Left renal cortex interstitium (tissue), 4 donors: ENCODE data around the gene XG. TPM values are rescaled to one million over a fixed set of nuclear protein-coding genes. Genes with fewer than 3 reads are reported as not detected.
"Not testable (repeated sequence)": the region's sequence is repeated elsewhere in the genome, so short reads cannot be mapped to it uniquely, and the experiment has no call there.

Experiments
- DNase-seq, 4 donors: peaks; one replicate each; pipeline ENCODE4 v3.0.0-alpha.2; 2013; ENCODE audit warnings: low read depth in 4 of 4, low spot score in 2 of 4, missing footprints in 1 of 4
- polyA plus RNA-seq, 4 donors: library from polyadenylated mRNA; unstranded; fragments of 120-200 nt; gene quantifications; one replicate each; pipeline ENCODE4 v1.2.1, GENCODE V29; 2013; ENCODE audit not compliant: insufficient read length in 4 of 4

XG gene
- polyA plus RNA-seq, 4 donors: 0.19 to 0.69 (median 0.37) TPM

DNA sequence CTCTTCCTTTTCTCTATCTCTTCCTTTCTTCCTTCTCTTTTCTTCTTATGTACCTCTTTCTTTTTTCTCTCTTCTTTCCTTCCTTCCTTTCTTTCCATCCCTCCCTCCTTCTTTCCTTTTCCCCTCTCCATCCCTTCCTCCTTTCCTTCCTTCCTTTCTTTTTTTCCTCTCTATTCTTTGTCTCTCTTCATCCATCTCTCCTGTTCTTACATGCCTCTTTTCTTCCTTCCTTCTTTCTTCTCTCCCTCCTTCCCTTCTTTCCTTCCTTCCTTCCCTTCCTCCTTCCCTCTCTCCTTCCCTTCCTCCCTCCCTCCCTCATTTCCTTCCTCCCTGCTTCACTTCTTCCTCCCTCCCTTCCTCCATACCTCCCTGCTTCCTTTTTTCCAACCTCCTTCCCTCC lies 19.2 kb upstream of the XG start:
- no peak for DNase-seq

DNA sequence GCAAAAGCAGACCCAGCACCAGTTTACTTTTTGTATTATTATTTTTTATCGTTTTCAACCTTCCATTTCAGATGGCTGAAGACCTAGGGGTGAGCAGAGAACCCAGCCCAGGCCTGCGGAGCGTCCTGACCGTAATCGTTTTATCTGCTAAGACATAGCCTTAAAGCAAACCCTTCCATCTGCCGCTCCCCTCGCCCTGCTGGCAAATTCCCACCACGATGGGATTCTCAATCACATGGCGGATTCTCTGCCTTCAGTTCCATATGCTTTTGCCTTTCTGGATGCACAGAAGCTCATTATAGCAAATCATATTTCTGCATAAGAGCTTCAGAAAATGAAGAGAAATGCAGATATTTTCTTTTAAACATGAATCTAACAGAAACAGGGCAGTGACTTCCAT lies 18.6 kb upstream of the XG start:
- no peak for DNase-seq

DNA sequence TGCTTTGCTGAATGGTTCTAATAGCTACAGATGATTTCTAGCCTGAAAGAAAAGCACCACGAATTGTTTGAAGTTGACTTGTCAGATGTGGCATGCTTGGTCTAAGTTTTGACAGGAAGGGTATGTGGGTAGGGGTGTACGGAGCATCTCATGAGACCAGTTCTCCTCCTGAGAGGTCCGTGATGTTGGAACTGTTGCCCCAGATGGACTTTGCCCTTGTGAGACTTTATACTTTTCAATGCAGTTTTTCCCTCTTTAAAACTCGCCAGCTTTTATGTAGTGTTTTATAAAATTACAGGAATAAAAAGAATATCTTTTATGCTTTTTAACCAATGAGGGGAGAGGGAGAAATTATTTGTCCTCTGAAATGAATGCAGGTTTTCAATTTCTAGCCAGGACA lies 16.6 kb upstream of the XG start:
- no peak for DNase-seq

DNA sequence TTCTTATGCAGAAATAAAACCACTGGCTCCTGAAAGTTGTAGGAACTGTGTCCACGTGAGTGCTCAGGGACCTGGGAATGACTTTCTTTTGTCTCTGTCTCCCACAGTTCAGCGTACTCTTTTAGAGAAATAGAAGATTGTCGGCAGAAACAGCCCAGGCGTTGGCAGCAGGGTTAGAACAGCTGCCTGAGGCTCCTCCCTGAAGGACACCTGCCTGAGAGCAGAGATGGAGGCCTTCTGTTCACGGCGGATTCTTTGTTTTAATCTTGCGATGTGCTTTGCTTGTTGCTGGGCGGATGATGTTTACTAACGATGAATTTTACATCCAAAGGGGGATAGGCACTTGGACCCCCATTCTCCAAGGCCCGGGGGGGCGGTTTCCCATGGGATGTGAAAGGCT lies 11.2 kb upstream of the XG start:
- DNase-seq: no peak

DNA sequence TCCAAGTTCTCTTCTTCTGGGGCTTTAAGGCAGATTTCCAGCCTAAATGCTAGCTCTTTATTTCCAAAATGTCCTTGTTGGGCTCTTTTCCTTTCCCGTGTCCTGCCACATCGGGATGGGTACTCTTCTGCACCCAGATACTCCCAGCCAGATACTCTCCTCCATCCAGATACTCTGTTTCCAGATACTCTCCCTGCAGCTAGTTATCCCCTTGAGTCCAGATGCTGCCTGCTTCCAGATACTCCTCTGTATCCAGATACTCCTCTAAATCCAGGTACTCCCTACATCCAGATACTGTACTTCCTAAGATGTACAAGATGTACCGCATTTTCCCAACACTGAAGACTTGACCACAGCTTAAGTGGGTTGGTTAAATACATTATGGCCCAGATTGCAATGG lies 10.5 kb upstream of the XG start:
- no peak for DNase-seq

DNA sequence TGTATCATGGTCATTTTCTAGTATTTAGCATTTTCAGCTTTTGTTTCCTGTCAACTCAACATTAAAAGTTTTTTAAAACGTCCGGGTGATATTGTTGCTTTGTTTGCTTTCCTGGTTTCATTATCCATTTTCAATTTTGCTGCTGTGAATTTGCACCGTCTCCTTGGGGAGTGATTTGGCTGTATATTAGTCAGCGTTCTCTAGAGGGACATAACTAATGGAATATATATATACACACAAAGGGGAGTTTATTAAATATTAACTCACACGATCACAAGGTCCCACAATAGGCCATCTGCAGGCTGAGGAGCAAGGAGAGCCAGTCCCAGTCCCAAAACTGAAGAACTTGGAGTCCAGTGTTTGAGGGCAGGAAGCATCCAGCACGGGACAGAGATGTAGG lies 5.6 kb upstream of the XG start:
- not testable (repeated sequence) for DNase-seq

DNA sequence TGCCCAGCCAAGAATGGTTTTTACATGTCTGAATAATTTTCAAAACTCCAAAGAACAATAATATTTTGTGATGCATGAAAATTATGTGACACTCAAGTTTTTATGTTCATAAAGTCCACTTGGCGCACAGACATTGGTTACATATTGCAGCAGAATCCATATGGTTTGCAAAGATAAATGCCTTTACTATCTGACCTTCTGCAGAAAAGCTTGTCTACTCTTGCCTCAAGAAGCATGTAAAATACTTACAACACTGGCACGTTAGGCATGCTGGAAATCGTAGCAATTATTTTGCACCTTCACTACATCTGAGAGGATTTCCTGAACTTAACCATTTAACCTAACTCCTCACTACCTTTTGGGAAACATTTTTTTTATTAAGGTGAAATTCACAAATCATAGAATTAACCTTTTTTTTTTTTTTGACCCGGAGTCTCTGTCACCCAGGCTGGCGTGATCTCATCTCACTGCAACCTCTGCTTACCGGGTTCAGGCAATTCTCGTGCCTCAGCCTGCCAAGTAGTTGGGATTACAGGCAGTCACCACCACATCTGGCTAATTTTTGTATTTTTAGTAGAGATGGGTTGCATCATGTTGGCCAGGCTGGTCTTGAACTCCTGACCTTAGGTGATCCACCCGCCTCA lies 3.5 kb upstream of the XG start:
- no peak for DNase-seq

DNA sequence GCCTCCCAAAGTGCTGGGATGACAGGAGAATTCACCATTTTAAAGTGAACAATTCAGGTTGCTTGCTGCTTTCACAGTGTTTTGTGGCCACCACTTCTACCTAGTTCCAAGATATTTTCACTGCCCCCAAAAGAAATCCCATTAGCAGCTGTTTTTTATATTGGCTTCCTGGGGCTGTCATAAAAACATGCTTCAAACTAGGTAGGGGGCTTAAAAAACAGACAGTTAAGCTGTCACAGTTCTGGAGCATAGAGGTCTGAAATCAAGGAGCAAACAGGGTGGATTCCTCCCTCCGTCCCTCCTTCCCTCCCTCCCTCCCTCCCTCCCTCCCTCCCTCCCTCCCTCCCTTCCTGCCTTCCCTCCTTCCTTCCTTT lies 3.0 kb upstream of the XG start:
- DNase-seq: no peak

DNA sequence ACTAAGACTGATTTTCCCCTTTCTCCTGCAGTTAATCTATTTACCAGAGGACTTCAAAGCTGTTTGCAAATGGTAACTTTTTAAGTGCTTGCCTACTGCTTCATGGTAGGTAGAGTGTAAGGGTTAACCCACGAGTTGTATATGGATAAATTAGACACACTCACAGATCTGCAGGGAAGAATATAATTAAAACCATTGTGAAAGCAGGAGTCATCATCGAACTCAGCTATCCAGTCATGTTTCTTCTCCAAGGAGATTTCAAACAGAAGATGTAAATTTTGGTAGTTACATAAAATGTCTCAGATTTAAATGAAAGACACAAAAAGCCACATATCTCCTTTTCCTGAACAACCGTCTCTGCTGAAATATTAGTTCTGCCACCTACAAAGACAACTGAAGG lies 549 bp upstream of the XG start:
- DNase-seq: no peak

DNA sequence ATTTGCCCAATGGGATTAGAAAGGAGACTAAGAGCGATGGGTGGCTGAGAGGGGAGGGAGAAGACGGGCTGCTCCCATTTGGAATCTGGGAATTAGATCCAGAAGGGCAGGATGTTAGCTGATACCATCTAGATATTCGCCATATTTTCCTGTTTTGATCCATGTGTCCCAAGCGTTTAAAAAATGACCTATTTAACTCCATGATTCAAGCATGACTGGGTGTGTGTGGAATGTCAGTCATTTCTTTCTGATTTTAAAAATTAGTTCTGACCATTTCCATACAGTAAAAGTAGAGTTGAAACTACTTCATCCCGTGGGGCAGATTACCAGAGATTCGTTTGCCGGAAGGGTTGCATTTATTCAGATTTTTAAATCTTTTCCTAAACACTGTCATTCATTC lies 601 bp downstream of the XG start:
- not testable (repeated sequence) for DNase-seq

DNA sequence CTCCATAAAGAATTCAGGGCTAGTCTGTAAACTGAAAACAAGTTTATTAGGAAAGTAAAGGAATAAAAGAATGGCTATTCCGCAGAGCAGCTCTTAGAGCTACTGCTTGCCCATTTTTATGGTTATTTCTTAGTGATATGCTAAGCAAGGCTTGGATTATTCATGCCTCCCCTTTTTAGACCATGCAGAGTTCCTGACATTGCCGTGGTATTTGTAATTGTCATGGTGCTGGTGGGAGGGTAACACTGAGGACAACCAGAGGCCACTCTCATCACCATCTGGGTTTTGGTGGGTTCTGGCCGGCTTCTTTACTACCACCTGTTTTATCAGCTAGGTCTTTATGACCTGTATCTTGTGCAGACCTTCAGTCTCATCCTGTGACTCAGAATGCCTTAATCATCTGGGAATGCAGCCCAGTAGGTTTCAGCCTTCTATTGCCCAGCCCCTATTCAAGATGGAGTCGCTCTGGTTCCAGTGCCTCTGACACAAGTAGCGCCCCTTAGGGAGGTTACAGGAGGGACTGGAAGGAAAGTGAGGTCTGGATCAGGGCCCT lies 3.4 kb downstream of the XG start:
- DNase-seq: not testable (repeated sequence)

DNA sequence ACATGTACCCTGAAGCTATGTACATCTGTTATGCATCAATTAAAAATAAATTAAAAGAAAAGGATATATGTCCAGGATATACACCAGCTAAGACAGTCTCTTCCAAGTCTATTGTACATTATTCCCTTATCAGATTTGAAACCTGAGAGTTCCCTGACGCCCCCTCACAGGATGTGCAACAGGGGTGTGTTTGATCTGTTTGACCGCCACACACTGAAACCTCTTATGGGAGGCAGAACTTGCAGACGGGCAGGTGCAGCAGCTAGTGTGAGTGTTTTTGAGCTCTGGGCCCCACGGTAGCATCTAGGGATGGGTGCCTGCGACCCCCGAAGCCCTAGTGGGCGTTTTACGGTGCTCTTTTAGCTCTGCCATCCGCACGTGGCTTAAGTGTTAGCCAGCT lies 4.7 kb downstream of the XG start:
- DNase-seq: no peak

DNA sequence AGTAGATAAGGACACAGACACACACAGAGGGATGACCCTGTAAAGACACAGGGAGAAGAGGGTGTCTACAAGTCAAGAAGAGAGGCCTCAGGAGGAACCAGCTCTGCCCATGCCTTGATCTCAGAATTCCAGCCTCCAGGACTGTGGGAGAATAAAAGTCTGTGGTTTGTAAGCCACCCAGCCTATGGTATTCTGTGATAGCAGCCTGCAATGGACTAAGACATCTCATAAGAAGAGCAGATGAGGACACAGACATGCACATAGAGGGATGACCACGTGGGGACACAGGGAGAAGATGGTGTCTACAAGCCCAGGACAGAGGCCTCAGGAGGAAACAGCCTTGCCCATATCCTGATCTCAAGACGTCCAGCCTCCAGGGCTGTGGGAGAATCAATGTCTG lies 9.4 kb downstream of the XG start:
- DNase-seq: no peak

DNA sequence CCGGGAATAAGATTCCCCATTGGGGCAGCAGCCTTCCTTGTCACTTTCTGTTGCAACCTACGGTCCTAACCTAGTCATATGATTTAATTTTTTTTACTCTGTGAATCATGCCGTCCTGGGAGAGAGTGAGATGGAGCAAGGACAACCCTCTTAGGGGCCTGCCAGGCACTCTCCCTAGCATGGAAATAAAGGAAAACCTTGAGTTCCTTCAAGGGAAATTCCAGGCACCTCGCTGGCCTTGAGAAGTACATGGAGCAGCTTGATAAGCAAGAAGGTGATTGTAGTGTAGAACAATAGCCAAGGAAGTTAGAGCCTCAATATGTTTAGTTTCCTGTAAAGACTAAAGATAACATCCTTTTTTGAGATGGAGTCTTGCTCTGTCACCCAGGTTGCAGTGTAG lies 10.8 kb downstream of the XG start:
- not testable (repeated sequence) for DNase-seq

DNA sequence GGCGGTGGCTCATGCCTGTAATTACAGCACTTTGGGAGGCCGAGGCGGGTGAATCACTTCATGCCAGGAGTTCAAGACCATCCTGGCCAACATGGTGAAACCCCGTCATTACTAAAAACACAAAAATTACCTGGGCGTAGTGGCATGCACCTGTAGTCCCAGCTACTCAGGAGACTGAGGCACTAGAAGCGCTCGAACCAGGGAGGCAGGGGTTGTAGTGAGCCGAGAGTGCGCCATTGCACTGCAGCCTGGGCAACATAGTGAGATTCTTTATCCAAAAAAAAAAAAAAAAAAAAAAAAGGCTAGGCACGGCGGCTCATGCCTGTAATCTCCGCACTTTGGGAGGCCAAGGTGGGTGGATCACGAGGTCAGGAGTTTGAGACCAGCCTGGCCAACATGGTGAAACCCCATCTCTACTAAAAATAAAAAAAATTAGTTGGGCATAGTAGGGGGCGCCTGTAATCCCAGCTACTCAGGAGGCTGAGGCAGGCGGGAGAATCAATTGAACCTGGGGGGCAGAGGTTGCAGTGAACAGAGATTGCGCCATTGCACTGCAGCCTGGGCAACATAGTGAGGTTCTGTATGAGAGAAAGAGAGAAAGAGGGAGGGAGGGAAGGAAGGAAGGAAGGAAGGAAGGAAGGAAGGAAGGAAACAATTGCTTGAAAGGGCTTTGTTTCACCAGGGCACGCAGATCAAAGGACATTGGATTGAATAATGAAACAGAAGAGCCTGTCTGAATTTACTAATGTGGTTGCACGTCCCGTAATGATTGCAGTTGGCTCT lies 13.1 kb downstream of the XG start:
- not testable (repeated sequence) for DNase-seq

DNA sequence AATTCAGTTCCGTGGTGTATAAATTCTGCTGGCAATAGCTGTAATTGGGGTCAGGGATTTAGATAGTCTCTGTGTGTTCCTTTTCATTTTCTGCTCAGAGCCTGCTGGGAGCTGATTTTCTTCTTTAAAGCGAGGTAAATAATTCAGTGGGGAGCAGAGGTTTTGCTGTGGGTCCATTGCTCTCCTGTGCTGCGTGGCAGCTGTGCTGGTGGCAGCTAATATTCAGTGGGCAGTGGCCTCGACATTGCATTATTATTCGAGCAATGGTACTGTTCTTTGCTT lies 13.7 kb downstream of the XG start:
- DNase-seq: no peak

DNA sequence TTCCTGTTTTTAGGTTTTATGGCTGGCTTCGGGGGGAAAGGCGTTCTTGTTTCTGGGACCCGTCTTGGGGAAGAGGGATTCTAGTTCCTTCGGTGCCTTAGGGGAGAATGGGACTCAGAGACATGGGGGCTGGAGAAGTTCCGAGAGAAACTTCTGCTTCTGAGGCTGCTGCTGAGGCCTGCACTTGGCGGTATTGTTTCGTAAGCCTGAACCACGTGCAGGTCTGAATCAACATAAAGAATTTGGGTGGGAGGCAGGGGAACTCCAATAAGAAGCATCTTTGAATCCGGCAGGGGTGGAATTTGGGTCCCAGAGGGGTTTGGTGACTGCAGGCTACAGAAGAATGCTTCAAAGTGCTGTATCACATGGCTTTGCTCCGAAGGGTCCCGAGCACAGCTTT lies 15.1 kb downstream of the XG start:
- DNase-seq: no peak

DNA sequence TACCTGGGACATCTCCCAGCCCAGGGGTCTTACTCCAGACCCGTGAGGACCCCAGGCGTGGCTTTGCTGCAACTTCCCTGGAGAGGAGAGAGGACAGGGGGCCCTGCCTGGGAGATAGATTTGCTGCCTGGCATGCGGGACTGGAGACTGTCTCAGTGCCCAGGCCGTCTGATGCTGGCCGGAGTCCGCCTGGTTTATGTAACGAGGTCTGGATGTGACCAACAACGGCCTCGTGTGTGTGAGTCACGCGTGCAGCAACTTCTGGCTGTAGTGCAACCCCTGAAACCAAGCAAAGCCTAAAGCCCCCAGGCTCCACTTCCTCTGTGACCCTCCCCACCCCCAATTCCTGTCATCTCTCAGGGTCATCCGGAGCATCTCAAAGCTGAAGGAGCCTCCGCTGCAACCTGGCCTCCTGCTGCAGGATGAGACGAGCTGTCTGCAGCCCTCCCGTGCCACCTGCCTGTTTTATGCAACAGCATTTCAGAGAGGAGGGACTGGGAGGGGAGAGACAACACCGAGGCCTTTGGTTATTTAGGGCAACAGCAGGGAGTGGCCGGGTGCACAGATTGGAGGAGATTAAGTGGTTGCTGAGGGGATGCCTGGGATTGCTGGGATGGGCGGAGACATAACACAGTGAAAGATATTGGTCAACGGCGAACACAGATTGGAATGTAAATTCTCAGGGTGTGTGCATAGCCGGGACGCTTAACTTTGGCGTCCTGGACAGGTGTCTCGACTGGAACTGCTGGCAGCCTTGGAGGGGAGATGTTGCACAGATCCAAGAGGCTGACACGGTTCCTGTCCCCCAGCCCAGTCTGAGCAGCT lies 16.0 kb downstream of the XG start:
- DNase-seq: no peak

DNA sequence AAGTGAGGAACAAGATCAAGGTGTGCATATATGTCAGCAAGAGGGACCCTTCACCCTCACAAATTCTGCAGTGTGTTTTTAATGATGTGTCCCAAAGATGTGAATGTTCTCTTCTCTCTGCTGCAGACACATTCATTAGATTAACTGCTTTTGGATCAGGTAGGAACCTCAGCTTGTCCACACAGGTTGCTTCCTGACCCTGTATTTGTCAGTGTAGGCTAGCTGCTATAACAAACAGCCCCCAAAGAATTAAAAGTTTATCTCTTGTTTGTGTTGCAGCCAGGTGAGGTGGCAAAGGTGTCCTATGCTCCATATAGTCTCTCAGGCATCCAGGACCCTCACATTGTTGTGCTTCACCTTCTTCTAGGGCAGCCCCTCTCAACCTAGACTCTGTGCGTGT lies 17.8 kb downstream of the XG start:
- DNase-seq: no peak

DNA sequence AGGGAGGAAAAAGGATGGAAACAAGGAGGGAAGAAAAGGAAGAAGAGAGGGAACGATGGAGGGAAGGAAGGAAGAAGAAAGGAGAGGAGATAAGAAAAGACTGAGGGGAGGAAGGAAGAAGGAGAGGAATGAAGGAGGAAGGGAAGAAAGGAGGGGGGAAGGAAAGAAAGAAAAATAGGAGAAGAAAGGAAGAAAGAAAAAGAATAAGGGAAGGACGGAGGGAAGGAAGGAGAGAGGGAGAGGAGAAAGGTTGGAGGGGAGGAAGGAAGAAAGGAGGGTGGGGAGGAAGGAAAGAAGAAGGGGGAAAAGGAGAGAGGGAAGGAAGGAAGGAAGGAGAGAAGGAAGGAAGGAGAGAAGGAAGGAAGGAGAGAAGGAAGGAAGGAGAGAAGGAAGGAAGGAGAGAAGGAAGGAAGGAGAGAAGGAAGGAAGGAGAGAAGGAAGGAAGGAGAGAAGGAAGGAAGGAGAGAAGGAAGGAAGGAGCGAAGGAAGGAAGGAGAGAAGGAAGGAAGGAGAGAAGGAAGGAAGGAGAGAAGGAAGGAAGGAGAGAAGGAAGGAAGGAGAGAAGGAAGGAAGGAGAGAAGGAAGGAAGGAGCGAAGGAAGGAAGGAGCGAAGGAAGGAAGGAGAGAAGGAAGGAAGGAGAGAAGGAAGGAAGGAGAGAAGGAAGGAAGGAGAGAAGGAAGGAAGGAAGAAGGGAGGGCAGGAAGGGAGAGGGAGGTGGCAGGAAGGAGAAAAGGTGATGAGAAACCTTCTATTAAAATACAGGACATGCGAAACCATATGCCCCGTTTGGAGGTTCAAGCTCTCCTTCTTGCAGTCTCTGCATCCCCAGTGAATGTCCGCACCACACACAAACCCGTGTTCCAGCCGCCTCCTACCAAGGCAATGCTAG lies 21.6 kb downstream of the XG start:
- not testable (repeated sequence) for DNase-seq

DNA sequence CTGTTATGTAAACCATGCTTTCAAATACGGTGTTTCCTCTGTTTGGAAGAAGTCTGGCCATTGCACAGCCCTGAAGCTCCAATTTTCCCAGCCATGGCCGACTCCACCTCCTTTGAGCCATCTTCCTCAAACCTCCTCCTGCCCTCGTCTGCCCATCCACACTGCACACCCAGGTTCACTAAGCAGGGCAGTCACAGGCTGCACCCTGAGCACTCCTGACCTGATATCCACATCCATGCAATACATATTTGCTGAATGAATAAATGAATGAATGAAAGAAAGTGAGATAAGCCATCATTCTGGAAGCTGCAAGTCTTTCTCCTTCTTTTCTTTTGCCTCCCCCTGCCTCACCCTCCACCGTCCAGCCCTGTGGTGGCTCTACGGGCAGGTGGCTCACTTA lies 22.2 kb downstream of the XG start:
- DNase-seq: no peak
